Prostate gland (tissue), 2 donors: ENCODE results near the gene CDC16. TPM values are rescaled to one million over a fixed set of nuclear protein-coding genes. Genes with fewer than 3 reads are reported as not detected.
"Not testable (repeated sequence)": the region's sequence is repeated elsewhere in the genome, so short reads cannot be mapped to it uniquely, and the experiment has no call there.

Experiments
- DNase-seq: peaks from one replicate; pipeline ENCODE4 v3.0.0-alpha.2; 2019; ENCODE audit warnings: low spot score
- H3K27ac ChIP-seq, 2 donors: fragments of 200-600 bp; sonication (generic); 2 replicates each; pipeline ENCODE4 v1.5.1; 2017 to 2019
- H3K27me3 ChIP-seq: fragments of 200-600 bp; sonication (generic); replicated peaks from 2 replicates; pipeline ENCODE4 v1.5.1; 2019; ENCODE audit not compliant: insufficient read depth
- H3K36me3 ChIP-seq, 2 donors: fragments of 200-600 bp; sonication (generic); 1 replicate in 1 of 2; 2 replicates in 1 of 2; pipeline versions ENCODE4 v1.5.1 to v1.8.1; 2017 to 2019
- H3K4me1 ChIP-seq: fragments of 200-600 bp; sonication (generic); replicated peaks from 2 replicates; pipeline ENCODE4 v1.5.1; 2019
- H3K4me3 ChIP-seq, 2 donors: fragments of 200-600 bp; sonication (generic); 2 replicates each; pipeline ENCODE4 v1.5.1; 2017 to 2019
- H3K9me3 ChIP-seq: fragments of 200-600 bp; sonication (generic); 2 replicates; pipeline ENCODE4 v1.5.1; 2017
- POLR2A ChIP-seq: fragments of 450-650 bp; IDR thresholded peaks from one replicate; pipeline ENCODE4 v1.6.1; 2016; ENCODE audit warnings: antibody characterized with exemption, mild to moderate bottlenecking
- POLR2AphosphoS5 ChIP-seq: sonication (generic); formaldehyde crosslinking; IDR thresholded peaks from one replicate; pipeline ENCODE4 v1.6.1; 2017; ENCODE audit warnings: antibody characterized with exemption
- WGBS: methylation state at CpG from one replicate; pipeline ENCODE4 v1.1.5; 2018; 5-methylcytosine and 5-hydroxymethylcytosine counted together
- intact Hi-C: fragments of 100-400 bp; cut with DNase I; formaldehyde crosslinking; loops from one replicate; pipeline ENCODE4 v1.14.2; 2022
- total RNA-seq, 2 donors: library from RNA; depleted of rRNA; stranded (reverse); fragments of >200 nt; gene quantifications; one replicate each; pipeline ENCODE4 v1.1.0, GENCODE V29; 2016
- TF ChIP-seq, protein P1 (sequence below), 4 experiments: fragments of 200-600 bp in 2 of 4; fragments of 450-650 bp in 2 of 4; sonication (generic) in 2 of 4; IDR thresholded peaks; 1 replicate in 3 of 4; 2 replicates in 1 of 4; pipeline ENCODE4 v1.5.1; 2016 to 2019; ENCODE audit warnings: antibody characterized with exemption in 4 of 4, mild to moderate bottlenecking in 2 of 4, moderate library complexity in 2 of 4

CDC16 gene
- total RNA-seq, 2 donors from 2014 or later, result 37.7 to 75.0 TPM

DNA sequence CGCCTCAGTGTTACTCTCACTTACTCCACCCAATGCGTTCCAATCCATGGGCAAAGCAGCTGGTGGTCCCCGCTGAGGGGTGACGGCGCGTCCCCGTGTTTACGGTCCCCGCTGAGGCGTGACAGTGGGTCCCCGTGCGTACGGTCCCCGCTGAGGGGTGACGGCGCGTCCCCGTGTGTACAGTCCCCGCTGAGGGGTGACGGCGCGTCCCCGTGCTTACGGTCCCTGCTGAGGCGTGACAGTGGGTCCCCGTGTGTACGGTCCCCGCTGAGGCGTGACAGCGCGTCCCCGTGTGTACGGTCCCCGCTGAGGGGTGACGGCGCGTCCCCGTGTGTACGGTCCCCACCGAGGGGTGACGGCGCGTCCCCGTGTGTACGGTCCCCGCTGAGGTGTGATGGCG is 36.1 kb upstream of the CDC16 start:
- TF ChIP-seq POLR2A, result no peak
- TF ChIP-seq POLR2AphosphoS5, result no peak
- TF ChIP-seq, protein P1, sequence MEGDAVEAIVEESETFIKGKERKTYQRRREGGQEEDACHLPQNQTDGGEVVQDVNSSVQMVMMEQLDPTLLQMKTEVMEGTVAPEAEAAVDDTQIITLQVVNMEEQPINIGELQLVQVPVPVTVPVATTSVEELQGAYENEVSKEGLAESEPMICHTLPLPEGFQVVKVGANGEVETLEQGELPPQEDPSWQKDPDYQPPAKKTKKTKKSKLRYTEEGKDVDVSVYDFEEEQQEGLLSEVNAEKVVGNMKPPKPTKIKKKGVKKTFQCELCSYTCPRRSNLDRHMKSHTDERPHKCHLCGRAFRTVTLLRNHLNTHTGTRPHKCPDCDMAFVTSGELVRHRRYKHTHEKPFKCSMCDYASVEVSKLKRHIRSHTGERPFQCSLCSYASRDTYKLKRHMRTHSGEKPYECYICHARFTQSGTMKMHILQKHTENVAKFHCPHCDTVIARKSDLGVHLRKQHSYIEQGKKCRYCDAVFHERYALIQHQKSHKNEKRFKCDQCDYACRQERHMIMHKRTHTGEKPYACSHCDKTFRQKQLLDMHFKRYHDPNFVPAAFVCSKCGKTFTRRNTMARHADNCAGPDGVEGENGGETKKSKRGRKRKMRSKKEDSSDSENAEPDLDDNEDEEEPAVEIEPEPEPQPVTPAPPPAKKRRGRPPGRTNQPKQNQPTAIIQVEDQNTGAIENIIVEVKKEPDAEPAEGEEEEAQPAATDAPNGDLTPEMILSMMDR (IDR thresholded peaks at IDR 0.05), result no peak
- Histone ChIP-seq H3K9me3 (no peaks in the 10 kb centered on the region), H3K36me3 (no peaks in the 10 kb centered on the region), H3K4me3 (no peak overlapping the region), H3K4me1 (no peaks in the 10 kb centered on the region), H3K27me3 (peaks cover 3% of the 10 kb centered on the region), H3K27ac (no peak overlapping the region)
- WGBS, result 83% methylated on average over 2 of the region's 47 CpGs
- DNase-seq, result no peak
- intact Hi-C loops, result no loop called here

DNA sequence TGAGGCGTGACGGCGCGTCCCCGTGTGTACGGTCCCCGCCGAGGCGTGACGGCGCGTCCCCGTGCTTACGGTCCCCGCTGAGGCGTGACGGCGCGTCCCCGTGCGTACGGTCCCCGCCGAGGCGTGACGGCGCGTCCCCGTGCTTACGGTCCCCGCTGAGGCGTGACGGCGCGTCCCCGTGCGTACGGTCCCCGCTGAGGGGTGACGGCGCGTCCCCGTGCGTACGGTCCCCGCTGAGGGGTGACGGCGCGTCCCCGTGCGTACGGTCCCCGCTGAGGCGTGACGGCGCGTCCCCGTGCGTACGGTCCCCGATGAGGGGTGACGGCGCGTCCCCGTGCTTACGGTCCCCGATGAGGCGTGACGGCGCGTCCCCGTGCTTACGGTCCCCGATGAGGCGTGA is 35.2 kb upstream of the CDC16 start:
- H3K27me3 ChIP-seq, H3K27ac ChIP-seq, intact Hi-C loops, H3K4me1 ChIP-seq, H3K9me3 ChIP-seq, H3K36me3 ChIP-seq, DNase-seq, H3K4me3 ChIP-seq: not testable (repeated sequence)
- 55% methylated on average over 45 of the region's 75 CpGs for WGBS

DNA sequence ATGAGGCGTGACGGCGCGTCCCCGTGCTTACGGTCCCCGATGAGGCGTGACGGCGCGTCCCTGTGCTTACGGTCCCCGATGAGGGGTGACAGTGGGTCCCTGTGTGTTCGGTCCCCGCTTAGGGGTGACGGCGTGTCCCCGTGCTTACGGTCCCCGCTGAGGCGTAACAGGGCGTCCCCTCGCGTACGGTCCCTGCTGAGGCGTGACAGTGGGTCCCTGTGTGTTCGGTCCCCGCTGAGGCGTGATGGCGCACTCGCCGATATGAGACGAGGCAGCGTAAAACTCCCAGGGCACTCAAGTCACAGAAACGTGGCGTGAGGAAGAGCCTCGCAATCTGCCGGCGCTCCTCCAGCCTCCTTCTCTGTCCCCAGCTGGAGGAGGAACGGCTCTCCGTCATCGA is 34.7 kb upstream of the CDC16 start:
- TF ChIP-seq, protein P1 (IDR thresholded peaks at IDR 0.05), result no peak
- no peak for TF ChIP-seq POLR2AphosphoS5
- TF ChIP-seq POLR2A, result no peak
- no peak for DNase-seq
- WGBS, result 82% methylated on average over 28 of the region's 42 CpGs
- Histone ChIP-seq H3K9me3 (no peaks in the 10 kb centered on the region), H3K27ac (no peak overlapping the region), H3K27me3 (peaks cover 3% of the 10 kb centered on the region), H3K4me1 (no peaks in the 10 kb centered on the region), H3K4me3 (no peak overlapping the region), H3K36me3 (no peaks in the 10 kb centered on the region)
- intact Hi-C loops, result no loop called here

DNA sequence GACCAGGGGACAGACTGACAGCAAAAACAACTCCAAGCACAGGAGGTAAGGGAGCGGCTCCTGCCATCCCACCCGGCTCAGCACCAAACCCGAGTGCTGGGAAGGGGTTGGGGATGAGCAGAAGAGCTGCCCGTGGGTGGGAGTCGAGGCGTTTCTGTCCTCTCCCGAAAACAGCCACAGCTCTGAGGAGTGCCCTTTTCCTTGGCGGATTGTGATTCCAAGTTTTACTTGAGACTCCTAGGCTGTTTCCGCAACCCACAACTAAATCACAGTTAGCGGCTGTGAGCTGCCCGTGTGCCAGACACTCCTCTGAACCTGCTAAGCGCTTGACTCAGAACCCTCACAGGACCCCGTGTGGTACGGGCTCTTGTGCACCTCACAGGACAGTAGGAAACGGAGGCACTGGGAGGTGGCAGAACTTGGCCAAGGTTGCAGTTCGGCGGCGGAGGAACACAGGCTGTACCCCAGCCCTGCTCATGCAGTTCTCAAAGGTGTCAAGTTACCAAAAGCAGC is 34.2 kb upstream of the CDC16 start:
- no peak overlapping the region for H3K4me3 ChIP-seq
- TF ChIP-seq POLR2AphosphoS5 (no peak), POLR2A (no peak)
- no peaks in the 10 kb centered on the region for H3K9me3 ChIP-seq
- intact Hi-C loops, result no loop called here
- H3K27ac ChIP-seq, result no peak overlapping the region
- peaks cover 3% of the 10 kb centered on the region for H3K27me3 ChIP-seq
- no peaks in the 10 kb centered on the region for H3K36me3 ChIP-seq
- H3K4me1 ChIP-seq, result no peaks in the 10 kb centered on the region
- WGBS, result 56% methylated on average over 18 of the region's 18 CpGs
- DNase-seq, result no peak

DNA sequence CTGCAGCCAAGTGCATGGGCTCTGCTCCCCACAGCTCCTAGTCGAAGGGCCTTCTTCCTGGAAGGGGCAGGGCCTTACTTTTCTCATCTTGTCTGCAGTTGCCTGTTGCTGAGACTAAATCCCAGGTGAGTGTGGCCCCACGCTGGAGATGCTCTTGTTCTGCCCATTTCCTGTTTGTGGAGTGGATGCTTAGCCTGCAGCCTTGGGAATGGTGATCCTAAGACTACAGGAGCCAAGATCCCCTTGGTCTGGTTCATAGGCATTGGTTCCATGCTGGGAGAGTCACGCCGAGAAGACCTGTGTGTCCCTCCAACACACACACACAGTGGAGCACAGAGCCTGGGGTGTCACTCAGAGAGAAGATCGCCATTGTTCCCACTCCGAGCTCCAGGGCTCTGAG is 32.1 kb upstream of the CDC16 start:
- no peaks in the 10 kb centered on the region for H3K9me3 ChIP-seq
- no peak for DNase-seq
- H3K4me3 ChIP-seq, result no peak overlapping the region
- TF ChIP-seq, protein P1 (IDR thresholded peaks at IDR 0.05), result no peak
- no peak for TF ChIP-seq POLR2AphosphoS5
- TF ChIP-seq POLR2A, result no peak
- peaks cover 2% of the 10 kb centered on the region for H3K27me3 ChIP-seq
- no peaks in the 10 kb centered on the region for H3K36me3 ChIP-seq
- H3K4me1 ChIP-seq, result no peaks in the 10 kb centered on the region
- intact Hi-C loops, result no loop called here
- H3K27ac ChIP-seq, result no peak overlapping the region
- WGBS, result 94% methylated on average over 6 of the region's 6 CpGs

DNA sequence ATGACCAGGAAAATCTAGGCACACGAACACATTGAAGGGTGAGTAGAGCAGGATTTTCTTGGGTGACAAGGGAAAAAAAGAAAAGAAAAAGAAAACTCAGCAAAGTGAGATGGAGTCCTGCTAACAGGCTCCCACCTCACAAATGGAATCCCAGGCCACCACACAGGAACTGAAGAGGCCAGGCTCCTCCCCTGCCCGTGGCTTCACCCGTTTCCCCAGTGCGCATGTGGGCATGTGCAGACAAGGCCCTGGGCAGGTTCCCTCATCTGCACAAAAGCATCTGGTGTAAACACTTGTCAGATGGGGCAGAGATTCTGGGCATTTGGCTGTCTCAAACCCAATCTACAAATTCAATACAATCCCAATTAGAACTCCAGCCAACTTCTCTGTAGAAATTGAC is 31.2 kb upstream of the CDC16 start:
- H3K36me3 ChIP-seq, result no peaks in the 10 kb centered on the region
- 26% methylated on average over 4 of the region's 4 CpGs for WGBS
- no peak for DNase-seq
- no peak overlapping the region for H3K27ac ChIP-seq
- no peak for TF ChIP-seq POLR2A
- intact Hi-C loops, result no loop called here
- H3K4me1 ChIP-seq, result no peaks in the 10 kb centered on the region
- H3K4me3 ChIP-seq, result no peak overlapping the region
- no peaks in the 10 kb centered on the region for H3K9me3 ChIP-seq
- peaks cover 2% of the 10 kb centered on the region for H3K27me3 ChIP-seq
